B cell (primary cell): Measurements from ENCODE around the gene CC2D2A. TPM values are rescaled to one million over a fixed set of nuclear protein-coding genes. Genes with fewer than 3 reads are reported as not detected.
A peak's percentile ranks its signal among the peaks of the same experiment; 100 is the strongest.

Source experiments
- ATAC-seq: fragments of 200-7000 bp; cut with Tn5 transposase; one replicate; pipeline ENCODE4 v1.10.0; 2021; ENCODE audit warnings: low read depth, mild to moderate bottlenecking, moderate number of reproducible peaks, moderate library complexity
- CTCF ChIA-PET: fragments of 350-600 bp; sonication (Branson Sonifier 250); formaldehyde crosslinking; loops from one replicate; lab custom pipeline; 2021; ENCODE audit warnings: antibody characterized with exemption, inconsistent platforms; lab: Charles Lee
- POLR2A ChIA-PET: fragments of 350-600 bp; sonication (Branson Sonifier 250); formaldehyde crosslinking; loops from one replicate; lab custom pipeline; 2021; ENCODE audit warnings: antibody characterized with exemption; lab: Charles Lee
- DNase-seq: peaks from one replicate; pipeline ENCODE4 v3.0.0; 2013
- H2AFZ ChIP-seq: 2 replicates; pipeline ENCODE4 v1.6.1; 2012; ENCODE audit warnings: mild to moderate bottlenecking, low read depth, low read length; ENCODE audit not compliant: insufficient read depth, poor library complexity, severe bottlenecking
- H3K27ac ChIP-seq, 2 donors: 1 replicate in 1 of 2; 2 replicates in 1 of 2; pipeline ENCODE4 v1.5.1; 2012 to 2013; ENCODE audit warnings: low read length in 2 of 2, mild to moderate bottlenecking in 2 of 2, moderate library complexity in 1 of 2
- H3K27me3 ChIP-seq, 4 experiments: fragments of 200-600 bp in 1 of 4; sonication (generic) in 1 of 4; replicated peaks in 1 of 4; 1 replicate in 2 of 4; 2 replicates in 2 of 4; pipeline versions ENCODE4 v1.6.1 to v1.7.0; 2013 to 2016; ENCODE audit warnings: low read length in 3 of 4, mild to moderate bottlenecking in 2 of 4, mixed read lengths in 1 of 4, moderate library complexity in 1 of 4; ENCODE audit not compliant: insufficient read depth in 4 of 4, control insufficient read depth in 3 of 4; ENCODE audit errors: control extremely low read depth in 1 of 4
- H3K36me3 ChIP-seq, 2 experiments: replicated peaks in 1 of 2; 1 replicate in 1 of 2; 2 replicates in 1 of 2; pipeline versions ENCODE4 v1.6.1 to v1.7.1; 2013; ENCODE audit warnings: low read length in 1 of 2; ENCODE audit not compliant: insufficient read depth in 2 of 2, control insufficient read depth in 1 of 2; ENCODE audit errors: control extremely low read depth in 1 of 2, extremely low read depth in 1 of 2
- H3K4me1 ChIP-seq, 2 donors: fragments of 200-600 bp in 1 of 2; sonication (generic) in 1 of 2; 1 replicate in 1 of 2; 2 replicates in 1 of 2; pipeline versions ENCODE4 v1.5.1 to v1.6.1; 2013 to 2017; ENCODE audit warnings: low read length in 2 of 2; ENCODE audit not compliant: control insufficient read depth in 2 of 2, insufficient read depth in 2 of 2
- H3K4me2 ChIP-seq: replicated peaks from 2 replicates; pipeline ENCODE3; 2012; ENCODE audit warnings: mild to moderate bottlenecking, low read depth, low read length; ENCODE audit not compliant: poor library complexity, severe bottlenecking
- H3K4me3 ChIP-seq, 5 experiments: fragments of 200-600 bp in 1 of 5; sonication (generic) in 1 of 5; 1 replicate in 3 of 5; 2 replicates in 2 of 5; pipeline versions ENCODE4 v1.5.1 to v1.7.0; 2011 to 2016; ENCODE audit warnings: low read length in 4 of 5, mild to moderate bottlenecking in 4 of 5, low read depth in 2 of 5, control low read depth in 1 of 5, moderate library complexity in 1 of 5; ENCODE audit not compliant: insufficient read depth in 1 of 5; ENCODE audit errors: control extremely low read depth in 1 of 5, extremely low read depth in 1 of 5
- H3K79me2 ChIP-seq: fragments of 200-600 bp; sonication (generic); one replicate; pipeline ENCODE4 v1.6.0; 2016; ENCODE audit warnings: low read length; ENCODE audit not compliant: control insufficient read depth, insufficient read depth
- H3K9ac ChIP-seq: fragments of 200-600 bp; sonication (generic); 2 replicates; pipeline ENCODE4 v1.6.1; 2017; ENCODE audit warnings: mild to moderate bottlenecking, low read length, moderate library complexity
- H3K9me3 ChIP-seq, 3 donors: one replicate each; pipeline versions ENCODE4 v1.6.1 to v1.7.1; 2013; ENCODE audit warnings: low read length in 2 of 3; ENCODE audit not compliant: control insufficient read depth in 2 of 3, insufficient read depth in 1 of 3; ENCODE audit errors: control extremely low read depth in 1 of 3
- H4K20me1 ChIP-seq: 2 replicates; pipeline ENCODE4 v1.6.0; 2012; ENCODE audit warnings: mild to moderate bottlenecking, low read length; ENCODE audit not compliant: insufficient read depth, control insufficient read depth, poor library complexity, severe bottlenecking
- H3K27ac Mint-ChIP-seq: one replicate; pipeline ENCODE4 v1.8.0; 2021; ENCODE audit warnings: mixed read lengths
- H3K27me3 Mint-ChIP-seq: one replicate; pipeline ENCODE4 v1.8.0; 2021; ENCODE audit warnings: mixed read lengths
- H3K4me1 Mint-ChIP-seq: one replicate; pipeline ENCODE4 v1.8.0; 2021; ENCODE audit warnings: mixed read lengths
- H3K4me3 Mint-ChIP-seq: one replicate; pipeline ENCODE4 v1.8.0; 2021; ENCODE audit warnings: mixed read lengths
- H3K9me3 Mint-ChIP-seq: one replicate; pipeline ENCODE4 v1.8.0; 2022; ENCODE audit warnings: mixed read lengths; ENCODE audit not compliant: insufficient read depth
- CTCF ChIP-seq: fragments of 200-600 bp; IDR thresholded peaks from one replicate; pipeline ENCODE4 v1.8.0; 2022; ENCODE audit warnings: antibody characterized with exemption, mild to moderate bottlenecking
- EZH2 ChIP-seq: IDR thresholded peaks from 2 replicates; pipeline ENCODE4 v1.6.1; 2012; ENCODE audit warnings: borderline replicate concordance, low read depth, mild to moderate bottlenecking, moderate library complexity, low read length; ENCODE audit not compliant: insufficient read depth, poor library complexity, severe bottlenecking
- WGBS: methylation state at CpG from one replicate; pipeline ENCODE4 v1.1.5; 2013; ENCODE audit warnings: missing lambda C conversion rate; ENCODE audit not compliant: insufficient coverage; 5-methylcytosine and 5-hydroxymethylcytosine counted together
- intact Hi-C: fragments of 100-400 bp; cut with micrococcal nuclease; formaldehyde crosslinking; loops from one replicate; pipeline ENCODE4 v1.10.0; 2022
- polyA plus RNA-seq: library from polyadenylated mRNA; depleted of rRNA; stranded (reverse); fragments of >200 nt; gene quantifications from 2 replicates; pipeline ENCODE4 v1.2.3, GENCODE V29; 2012
- total RNA-seq, 2 donors: library from RNA; stranded (reverse); fragments of 120-200 nt in 1 of 2; gene quantifications; 1 replicate in 1 of 2; 2 replicates in 1 of 2; pipeline versions ENCODE4 v1.2.3 to v1.2.4, GENCODE V29; 2013 to 2022

CC2D2A gene
- total and polyA plus RNA-seq, 2 donors (not counting 1 experiment from before 2014, with no cell fraction given), result not detected

GRCh38 chr4:15466596-15466995 lies 3.1 kb upstream of the CC2D2A start:
- H3K27ac ChIP-seq, result no peak overlapping the region
- no peaks in the 10 kb centered on the region for H3K79me2 ChIP-seq
- H3K9ac ChIP-seq, result no peak overlapping the region
- peaks cover 10 to 11% of the 10 kb centered on the region in 2 donors for H3K4me1 ChIP-seq
- Mint-ChIP-seq H3K4me1 (peaks cover 9% of the 10 kb centered on the region), H3K27me3 (peaks cover 30% of the 10 kb centered on the region), H3K9me3 (no peaks in the 10 kb centered on the region), H3K4me3 (no peak overlapping the region), H3K27ac (no peak overlapping the region)
- no peaks in the 10 kb centered on the region for H4K20me1 ChIP-seq
- H3K9me3 ChIP-seq, result no peaks in the 10 kb centered on the region
- POLR2A ChIA-PET, result no interaction called here
- peaks cover 0 to 9% (median 2%) of the 10 kb centered on the region in 4 experiments for H3K27me3 ChIP-seq
- no peak overlapping the region for H3K4me2 ChIP-seq
- intact Hi-C loops, result no loop called here
- CTCF ChIA-PET, result interaction anchor here (3.0 kb wide), 1 partner anchor 9 kb away, joined by 9 read pairs; no protein-coding TSS in a partner anchor
- DNase-seq, result no peak
- TF ChIP-seq EZH2 (no peak), CTCF (no peak)
- H3K36me3 ChIP-seq, result no peaks in the 10 kb centered on the region
- ATAC-seq, result no peak
- WGBS, result no CpG with 5 or more reads among the region's 1 CpG
- no peak overlapping the region for H3K4me3 ChIP-seq
- no peak overlapping the region for H2AFZ ChIP-seq

- no peaks in the 10 kb centered on the region for H3K36me3 ChIP-seq
- intact Hi-C loops, result no loop called here
- Mint-ChIP-seq H3K4me1 (peaks cover 9% of the 10 kb centered on the region), H3K27me3 (peaks cover 23% of the 10 kb centered on the region), H3K9me3 (no peaks in the 10 kb centered on the region), H3K4me3 (peak overlapping the region; percentile 51), H3K27ac (no peak overlapping the region)
- peak overlapping the region; percentile 47 for H3K4me2 ChIP-seq
- peaks cover 10 to 11% of the 10 kb centered on the region in 2 donors for H3K4me1 ChIP-seq
- ATAC-seq, result no peak
- TF ChIP-seq EZH2, result no peak
- no peak for TF ChIP-seq CTCF
- no peaks in the 10 kb centered on the region for H4K20me1 ChIP-seq
- WGBS, result 10% methylated on average over 2 of the region's 3 CpGs
- peak overlapping the region; percentile 17 for H2AFZ ChIP-seq
- H3K4me3 ChIP-seq, result peak overlapping the region in 1 of 5 experiments; percentile 19
- no peak overlapping the region for H3K27ac ChIP-seq
- H3K27me3 ChIP-seq, result peaks cover 0 to 9% (median 2%) of the 10 kb centered on the region in 4 experiments
- ChIA-PET POLR2A (interaction anchor here (0.6 kb wide), 1 partner anchor 13 kb away, joined by 3 read pairs; no protein-coding TSS in a partner anchor), CTCF (interaction anchor here (1.1 to 2.4 kb wide), 2 partner anchors 8 to 12 kb away, joined by 5 to 22 read pairs; no protein-coding TSS in a partner anchor)
- H3K9me3 ChIP-seq, result no peaks in the 10 kb centered on the region
- H3K79me2 ChIP-seq, result no peaks in the 10 kb centered on the region
- H3K9ac ChIP-seq, result peak overlapping the region; percentile 7
- DNase-seq, result no peak
Measured at GRCh38 chr4:15470128-15470475, 420 bp downstream of the CC2D2A start.
